A549 treated with RU486 at 1 μM for 4 hours (cell line): Measurements from ENCODE around the gene THBS3. TPM values are rescaled to one million over a fixed set of nuclear protein-coding genes. Genes with fewer than 3 reads are reported as not detected.

Experiments
- total RNA-seq: library from RNA; stranded (reverse); fragments of 200-300 nt; extraction: Qiagen RNA extraction; gene quantifications from 5 replicates; pipeline ENCODE4 v1.2.3, GENCODE V29; 2022; ENCODE audit warnings: low read depth

Gene THBS3
- total RNA-seq: 5.5 to 10.3 TPM (median 7.8 TPM) in 5 replicates

GRCh38 chr1:155207806-155208540, at the start of gene THBS3:
THBS3 (minus strand) TSS chr1:155207897; CDS start chr1:155207876, 21 bp downstream.

GRCh38 chr1:155255243-155256007, 47.7 kb upstream of the THBS3 start, which contains the start of gene ENTREP3:
ENTREP3 (minus strand) TSS chr1:155255483; CDS start chr1:155254877, 606 bp downstream.

GRCh38 chr1:155208541-155209311, 1.0 kb upstream of the THBS3 start, which contains the start of gene MTX1:
MTX1 (plus strand) TSS chr1:155208695; CDS start chr1:155208805, 110 bp downstream.

GRCh38 chr1:155173478-155174323, 34.0 kb downstream of the THBS3 start, which contains the start of gene TRIM46:
TRIM46 (plus strand) TSS chr1:155173849; CDS start chr1:155173967, 118 bp downstream.

GRCh38 chr1:155172732-155173477, 34.8 kb downstream of the THBS3 start, which contains the start of gene KRTCAP2:
KRTCAP2 (minus strand) TSS chr1:155173304; CDS start chr1:155173224, 80 bp downstream.

Other genes with a start within 250 kb of the THBS3 start
- gene PYGO2, start 246.1 kb downstream of the THBS3 start, total RNA-seq: 19.5 to 24.1 TPM (median 22.6 TPM) in 5 replicates
- 128 to 150 TPM (median 144 TPM) in 5 replicates for gene SHC1, start 237.2 kb downstream of the THBS3 start, total RNA-seq
- 325 to 385 TPM (median 338 TPM) in 5 replicates for gene CKS1B, start 233.2 kb downstream of the THBS3 start, total RNA-seq
- gene FLAD1, start 224.6 kb downstream of the THBS3 start, total RNA-seq: 33.1 to 53.6 TPM (median 42.5 TPM) in 5 replicates
- gene LENEP, start 214.3 kb downstream of the THBS3 start, total RNA-seq: not detected in 5 replicates
- gene ZBTB7B, start 205.1 kb downstream of the THBS3 start, total RNA-seq: 18.9 to 28.7 TPM (median 22.3 TPM) in 5 replicates
- 0.08 to 0.67 TPM (median 0.45 TPM) in 5 replicates for gene DCST2, start 174.1 kb downstream of the THBS3 start, total RNA-seq
- not detected in 5 replicates for gene DCST1, start 174.1 kb downstream of the THBS3 start, total RNA-seq
- gene ADAM15, start 156.6 kb downstream of the THBS3 start, total RNA-seq: 52.7 to 85.0 TPM (median 72.2 TPM) in 5 replicates
- gene EFNA4, start 144.2 kb downstream of the THBS3 start, total RNA-seq: 7.2 to 9.3 TPM (median 7.9 TPM) in 5 replicates
- gene EFNA3, start 129.1 kb downstream of the THBS3 start, total RNA-seq: 3.0 to 5.4 TPM (median 3.9 TPM) in 5 replicates
- gene EFNA1, start 80.0 kb downstream of the THBS3 start, total RNA-seq: 34.4 to 48.7 TPM (median 37.8 TPM) in 5 replicates
- gene SLC50A1, start 72.0 kb downstream of the THBS3 start, total RNA-seq: 33.6 to 37.6 TPM (median 35.3 TPM) in 5 replicates
- 64.1 to 107 TPM (median 94.9 TPM) in 5 replicates for gene DPM3, start 67.4 kb downstream of the THBS3 start, total RNA-seq
- gene KRTCAP2, start 34.6 kb downstream of the THBS3 start, total RNA-seq: 193 to 252 TPM (median 242 TPM) in 5 replicates
- gene TRIM46, start 34.0 kb downstream of the THBS3 start, total RNA-seq: 1.1 to 2.2 TPM (median 1.4 TPM) in 5 replicates
- gene MTX1, start 798 bp upstream of the THBS3 start, total RNA-seq: 61.2 to 76.7 TPM (median 74.1 TPM) in 5 replicates
- gene ENTREP3, start 47.6 kb upstream of the THBS3 start, total RNA-seq: 27.2 to 41.6 TPM (median 36.2 TPM) in 5 replicates
- gene SCAMP3, start 54.5 kb upstream of the THBS3 start, total RNA-seq: 95.7 to 138 TPM (median 124 TPM) in 5 replicates
- 20.3 to 28.2 TPM (median 22.9 TPM) in 5 replicates for gene CLK2, start 65.6 kb upstream of the THBS3 start, total RNA-seq
- 2.6 to 6.2 TPM (median 4.4 TPM) in 5 replicates for gene HCN3, start 69.6 kb upstream of the THBS3 start, total RNA-seq
- 0.03 TPM in 1 of 5 replicates, not detected in the others for gene PKLR, start 93.5 kb upstream of the THBS3 start, total RNA-seq
- 158 to 185 TPM (median 166 TPM) in 5 replicates for gene FDPS, start 101.0 kb upstream of the THBS3 start, total RNA-seq
- gene RUSC1, start 113.0 kb upstream of the THBS3 start, total RNA-seq: 36.2 to 57.5 TPM (median 48.6 TPM) in 5 replicates